DOHH2 (cell line): Measurements from ENCODE around the gene ARHGAP6.

ENCODE experiments used
- EZH2phosphoT487 ChIP-seq: fragments of 200-600 bp; sonication (generic); IDR thresholded peaks from 2 replicates; pipeline ENCODE4 v1.6.1; 2017; ENCODE audit warnings: borderline replicate concordance, mild to moderate bottlenecking, antibody characterized with exemption, low read length, moderate library complexity, mixed read lengths
- TF ChIP-seq, protein P1 (sequence below): fragments of 200-600 bp; sonication (generic); IDR thresholded peaks from one replicate; pipeline ENCODE4 v1.5.1; 2014; ENCODE audit warnings: antibody characterized with exemption, mild to moderate bottlenecking, low read depth, low read length; ENCODE audit not compliant: poor library complexity, severe bottlenecking

DNA sequence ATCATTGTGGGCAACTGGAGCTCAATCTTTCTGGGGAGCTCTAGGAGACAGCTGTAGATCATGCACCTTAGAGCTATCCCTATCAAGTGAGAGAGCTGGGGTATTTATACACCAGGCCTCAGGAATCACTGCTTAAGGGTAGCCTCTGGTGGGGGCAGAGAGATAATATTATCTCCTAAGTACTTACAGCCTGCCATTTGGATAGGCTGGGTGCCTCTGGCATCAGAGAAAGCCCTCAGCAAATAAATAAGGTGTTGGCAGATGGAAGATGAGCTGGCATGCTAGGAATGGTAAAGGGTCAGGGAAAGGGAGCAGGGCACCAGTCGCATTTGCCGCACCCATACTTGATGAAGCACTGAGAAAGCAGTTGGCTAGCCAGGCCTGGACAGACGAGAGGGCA, 478.7 kb downstream of the ARHGAP6 start:
- TF ChIP-seq, protein P1, sequence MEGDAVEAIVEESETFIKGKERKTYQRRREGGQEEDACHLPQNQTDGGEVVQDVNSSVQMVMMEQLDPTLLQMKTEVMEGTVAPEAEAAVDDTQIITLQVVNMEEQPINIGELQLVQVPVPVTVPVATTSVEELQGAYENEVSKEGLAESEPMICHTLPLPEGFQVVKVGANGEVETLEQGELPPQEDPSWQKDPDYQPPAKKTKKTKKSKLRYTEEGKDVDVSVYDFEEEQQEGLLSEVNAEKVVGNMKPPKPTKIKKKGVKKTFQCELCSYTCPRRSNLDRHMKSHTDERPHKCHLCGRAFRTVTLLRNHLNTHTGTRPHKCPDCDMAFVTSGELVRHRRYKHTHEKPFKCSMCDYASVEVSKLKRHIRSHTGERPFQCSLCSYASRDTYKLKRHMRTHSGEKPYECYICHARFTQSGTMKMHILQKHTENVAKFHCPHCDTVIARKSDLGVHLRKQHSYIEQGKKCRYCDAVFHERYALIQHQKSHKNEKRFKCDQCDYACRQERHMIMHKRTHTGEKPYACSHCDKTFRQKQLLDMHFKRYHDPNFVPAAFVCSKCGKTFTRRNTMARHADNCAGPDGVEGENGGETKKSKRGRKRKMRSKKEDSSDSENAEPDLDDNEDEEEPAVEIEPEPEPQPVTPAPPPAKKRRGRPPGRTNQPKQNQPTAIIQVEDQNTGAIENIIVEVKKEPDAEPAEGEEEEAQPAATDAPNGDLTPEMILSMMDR = no peak
- no peak for TF ChIP-seq EZH2phosphoT487
